Mesendoderm (in vitro differentiated cells): ENCODE data around the gene TAPBP.

ENCODE experiments used
- DNase-seq: peaks from one replicate; pipeline ENCODE4 v3.0.0; 2013
- H2AK5ac ChIP-seq: 2 replicates; pipeline ENCODE4 v1.6.1; 2013; ENCODE audit warnings: low read length, inconsistent platforms
- H2BK120ac ChIP-seq: 2 replicates; pipeline ENCODE4 v1.6.1; 2013; ENCODE audit warnings: low read depth, mild to moderate bottlenecking, low read length, moderate library complexity, mixed read lengths
- H2BK15ac ChIP-seq: replicated peaks from 2 replicates; pipeline ENCODE4 v1.6.1; 2013; ENCODE audit warnings: low read depth, mild to moderate bottlenecking, moderate library complexity
- H2BK5ac ChIP-seq: 2 replicates; pipeline ENCODE4 v1.6.1; 2013; ENCODE audit warnings: low read length, inconsistent platforms
- H3K18ac ChIP-seq: 2 replicates; pipeline ENCODE4 v1.6.1; 2013; ENCODE audit warnings: mild to moderate bottlenecking, low read length, mixed read lengths
- H3K23ac ChIP-seq: one replicate; pipeline ENCODE4 v1.6.1; 2013; ENCODE audit warnings: low read length
- H3K27ac ChIP-seq: 2 replicates; pipeline ENCODE4 v1.5.1; 2013; ENCODE audit warnings: low read depth, mild to moderate bottlenecking, inconsistent platforms, low read length, moderate library complexity
- H3K27me3 ChIP-seq: 2 replicates; pipeline ENCODE4 v1.6.1; 2013; ENCODE audit warnings: low read length, control low read depth, mild to moderate bottlenecking, inconsistent platforms; ENCODE audit not compliant: insufficient read depth, poor library complexity
- H3K36me3 ChIP-seq: 2 replicates; pipeline ENCODE4 v1.6.1; 2013; ENCODE audit warnings: low read length, inconsistent platforms; ENCODE audit not compliant: control insufficient read depth, insufficient read depth
- H3K4ac ChIP-seq: one replicate; pipeline ENCODE4 v1.6.1; 2013; ENCODE audit warnings: low read depth, mild to moderate bottlenecking, low read length, moderate library complexity
- H3K4me1 ChIP-seq: 2 replicates; pipeline ENCODE4 v1.6.1; 2013; ENCODE audit warnings: low read depth, low read length, inconsistent platforms; ENCODE audit not compliant: control insufficient read depth
- H3K4me2 ChIP-seq: 2 replicates; pipeline ENCODE4 v1.6.1; 2013; ENCODE audit warnings: low read length
- H3K4me3 ChIP-seq: 2 replicates; pipeline ENCODE4 v1.5.1; 2013; ENCODE audit warnings: mild to moderate bottlenecking, low read length
- H3K56ac ChIP-seq: one replicate; pipeline ENCODE4 v1.6.1; 2013; ENCODE audit warnings: low read length
- H3K79me1 ChIP-seq: 2 replicates; pipeline ENCODE4 v1.6.1; 2013; ENCODE audit warnings: low read length, inconsistent platforms
- H3K79me2 ChIP-seq: 2 replicates; pipeline ENCODE4 v1.6.1; 2013; ENCODE audit warnings: mild to moderate bottlenecking, low read length; ENCODE audit not compliant: control insufficient read depth, insufficient read depth
- H3K9ac ChIP-seq: 2 replicates; pipeline ENCODE4 v1.6.1; 2013; ENCODE audit warnings: low read length, inconsistent platforms
- H4K5ac ChIP-seq: one replicate; pipeline ENCODE4 v1.6.1; 2013; ENCODE audit warnings: low read length
- H4K8ac ChIP-seq: one replicate; pipeline ENCODE4 v1.6.1; 2013; ENCODE audit warnings: low read depth, mild to moderate bottlenecking, control low read depth, low read length, moderate library complexity
- WGBS: extraction: QIAGEN DNeasy Blood & Tissue Kit; methylation state at CpG from one replicate; pipeline ENCODE4 v1.1.7; 2013; ENCODE audit warnings: low lambda C conversion rate, missing lambda C conversion rate; ENCODE audit not compliant: insufficient coverage; ENCODE audit errors: extremely low coverage; 5-methylcytosine and 5-hydroxymethylcytosine counted together

The TAPBP gene

GRCh38 chr6:33278810-33279209, 35.1 kb downstream of the TAPBP start:
- no peak overlapping the region for H2AK5ac ChIP-seq
- no peak overlapping the region for H3K4me3 ChIP-seq
- H3K79me1 ChIP-seq = peaks cover 6% of the 10 kb centered on the region
- no peak overlapping the region for H3K23ac ChIP-seq
- no peak overlapping the region for H3K18ac ChIP-seq
- no peak for DNase-seq
- peaks cover 15% of the 10 kb centered on the region for H3K79me2 ChIP-seq
- no peak overlapping the region for H3K56ac ChIP-seq
- no peak overlapping the region for H3K4ac ChIP-seq
- H3K36me3 ChIP-seq = peaks cover 14% of the 10 kb centered on the region
- H2BK5ac ChIP-seq = no peak overlapping the region
- H4K8ac ChIP-seq = no peak overlapping the region
- H4K5ac ChIP-seq = no peak overlapping the region
- H3K4me1 ChIP-seq = peaks cover 6% of the 10 kb centered on the region
- no peaks in the 10 kb centered on the region for H3K27me3 ChIP-seq
- no peak overlapping the region for H2BK120ac ChIP-seq
- H3K27ac ChIP-seq = no peak overlapping the region
- WGBS = no CpG with 5 or more reads among the region's 3 CpGs
- H3K9ac ChIP-seq = no peak overlapping the region
- H3K4me2 ChIP-seq = no peak overlapping the region
- no peak overlapping the region for H2BK15ac ChIP-seq

- Histone ChIP-seq H2BK5ac (no peak overlapping the region), H3K27me3 (no peaks in the 10 kb centered on the region)
These were observed 35.5 kb downstream of the TAPBP start for GRCh38 chr6:33278392-33278741.

GRCh38 chr6:33277663-33278391, 36.1 kb downstream of the TAPBP start:
- Histone ChIP-seq H3K4me1 (peaks cover 6% of the 10 kb centered on the region), H3K56ac (peak overlapping the region; percentile 90), H3K27ac (peak overlapping the region; percentile 94), H3K18ac (peak overlapping the region; percentile 52), H3K27me3 (no peaks in the 10 kb centered on the region), H4K5ac (no peak overlapping the region), H3K36me3 (peaks cover 17% of the 10 kb centered on the region), H2BK5ac (peak overlapping the region; percentile 17), H3K79me1 (peaks cover 6% of the 10 kb centered on the region), H2BK15ac (no peak overlapping the region), H3K23ac (peak overlapping the region; percentile 45), H3K9ac (peak overlapping the region; percentile 100), H2BK120ac (no peak overlapping the region), H2AK5ac (peak overlapping the region; percentile 51), H3K4me3 (peak overlapping the region; percentile 42), H3K4ac (no peak overlapping the region), H4K8ac (no peak overlapping the region), H3K4me2 (peak overlapping the region; percentile 91), H3K79me2 (peaks cover 25% of the 10 kb centered on the region)
- DNase-seq = no peak
- WGBS = no CpG with 5 or more reads among the region's 39 CpGs

More at GRCh38 chr6:33278392-33278741, 35.5 kb downstream of the TAPBP start:
- no CpG with 5 or more reads among the region's 9 CpGs for WGBS
- peaks cover 6% of the 10 kb centered on the region for H3K4me1 ChIP-seq
- H3K9ac ChIP-seq = peak overlapping the region; percentile 100
- H2BK120ac ChIP-seq = no peak overlapping the region
- H3K79me2 ChIP-seq = peaks cover 19% of the 10 kb centered on the region
- no peak overlapping the region for H3K4ac ChIP-seq
- no peak overlapping the region for H2AK5ac ChIP-seq
- no peak overlapping the region for H3K4me2 ChIP-seq
- H3K79me1 ChIP-seq = peaks cover 6% of the 10 kb centered on the region
- H3K4me3 ChIP-seq = no peak overlapping the region
- peaks cover 15% of the 10 kb centered on the region for H3K36me3 ChIP-seq
- no peak overlapping the region for H4K5ac ChIP-seq
- H3K23ac ChIP-seq = no peak overlapping the region
- H4K8ac ChIP-seq = no peak overlapping the region
- H3K56ac ChIP-seq = peak overlapping the region; percentile 90
- no peak for DNase-seq
- no peak overlapping the region for H3K27ac ChIP-seq
- H2BK15ac ChIP-seq = no peak overlapping the region
- no peak overlapping the region for H3K18ac ChIP-seq

GRCh38 chr6:33276864-33277662, 36.8 kb downstream of the TAPBP start, which contains the start of gene B3GALT4:
Gene B3GALT4, plus strand, starts transcription at chr6:33277123. Its CDS starts 297 bp downstream, at chr6:33277420.
- Histone ChIP-seq H4K5ac (no peak within 1 kb of the TSS), H3K79me1 (peaks cover 8% of the 10 kb centered on the region), H3K27me3 (no peaks in the 10 kb centered on the region), H3K4me2 (peak within 1 kb of the TSS; percentile 91), H3K4me1 (peaks cover 6% of the 10 kb centered on the region), H3K79me2 (peaks cover 32% of the 10 kb centered on the region), H3K9ac (peak within 1 kb of the TSS; percentile 100), H3K4me3 (peak within 1 kb of the TSS; percentile 46), H3K36me3 (peaks cover 17% of the 10 kb centered on the region), H2BK5ac (peak within 1 kb of the TSS; percentile 59), H4K8ac (no peak within 1 kb of the TSS), H3K18ac (peak within 1 kb of the TSS; percentile 52), H3K56ac (peak within 1 kb of the TSS; percentile 94), H3K23ac (peak within 1 kb of the TSS; percentile 80), H2AK5ac (peak within 1 kb of the TSS; percentile 51), H2BK15ac (no peak within 1 kb of the TSS), H3K27ac (peak within 1 kb of the TSS; percentile 94), H3K4ac (peak within 1 kb of the TSS; percentile 28), H2BK120ac (no peak within 1 kb of the TSS)
- peak; percentile 97 for DNase-seq
- no CpG with 5 or more reads among the region's 80 CpGs for WGBS

- Histone ChIP-seq H2BK120ac (no peak overlapping the region), H3K27me3 (no peaks in the 10 kb centered on the region), H3K4me3 (peak overlapping the region; percentile 46), H3K4ac (no peak overlapping the region), H3K4me2 (peak overlapping the region; percentile 83), H2AK5ac (no peak overlapping the region), H4K5ac (no peak overlapping the region), H3K36me3 (peaks cover 17% of the 10 kb centered on the region), H3K4me1 (peaks cover 6% of the 10 kb centered on the region), H3K79me1 (peaks cover 8% of the 10 kb centered on the region), H3K79me2 (peaks cover 34% of the 10 kb centered on the region), H3K18ac (no peak overlapping the region), H2BK5ac (peak overlapping the region; percentile 59), H2BK15ac (no peak overlapping the region), H3K27ac (peak overlapping the region; percentile 94), H3K56ac (peak overlapping the region; percentile 94), H3K23ac (no peak overlapping the region), H4K8ac (no peak overlapping the region), H3K9ac (peak overlapping the region; percentile 100)
- DNase-seq = no peak
These were observed 37.4 kb downstream of the TAPBP start for GRCh38 chr6:33276581-33276863.
